NCI-H2081 (cell line): Measurements from ENCODE around the gene OVCA2.

ENCODE experiments used
- DNase-seq, 2 experiments: peaks; one replicate each; lab custom pipeline; 2025; lab: John Stamatoyannopoulos, UW

The OVCA2 gene

DNA sequence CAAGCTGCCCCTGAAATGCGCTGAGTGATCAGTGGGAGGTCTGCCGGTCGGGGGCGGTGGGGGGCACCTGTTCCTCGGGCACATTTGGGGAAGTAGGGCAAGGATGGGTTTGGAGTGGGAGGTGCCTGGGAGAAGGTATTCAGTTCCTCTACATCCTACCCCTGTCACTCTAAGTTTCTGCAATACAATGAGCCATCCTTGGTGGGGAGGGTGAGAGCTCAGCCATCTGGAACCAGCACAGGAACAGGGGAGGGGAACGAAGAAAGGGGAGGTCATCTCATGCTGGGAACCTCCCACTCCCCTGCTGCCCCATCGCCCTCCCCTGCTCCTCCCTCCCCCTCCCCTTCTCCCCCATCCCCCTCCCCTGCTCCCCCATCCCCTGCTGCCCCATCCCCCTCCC is 7.7 kb upstream of the OVCA2 start:
- no peak for DNase-seq

DNA sequence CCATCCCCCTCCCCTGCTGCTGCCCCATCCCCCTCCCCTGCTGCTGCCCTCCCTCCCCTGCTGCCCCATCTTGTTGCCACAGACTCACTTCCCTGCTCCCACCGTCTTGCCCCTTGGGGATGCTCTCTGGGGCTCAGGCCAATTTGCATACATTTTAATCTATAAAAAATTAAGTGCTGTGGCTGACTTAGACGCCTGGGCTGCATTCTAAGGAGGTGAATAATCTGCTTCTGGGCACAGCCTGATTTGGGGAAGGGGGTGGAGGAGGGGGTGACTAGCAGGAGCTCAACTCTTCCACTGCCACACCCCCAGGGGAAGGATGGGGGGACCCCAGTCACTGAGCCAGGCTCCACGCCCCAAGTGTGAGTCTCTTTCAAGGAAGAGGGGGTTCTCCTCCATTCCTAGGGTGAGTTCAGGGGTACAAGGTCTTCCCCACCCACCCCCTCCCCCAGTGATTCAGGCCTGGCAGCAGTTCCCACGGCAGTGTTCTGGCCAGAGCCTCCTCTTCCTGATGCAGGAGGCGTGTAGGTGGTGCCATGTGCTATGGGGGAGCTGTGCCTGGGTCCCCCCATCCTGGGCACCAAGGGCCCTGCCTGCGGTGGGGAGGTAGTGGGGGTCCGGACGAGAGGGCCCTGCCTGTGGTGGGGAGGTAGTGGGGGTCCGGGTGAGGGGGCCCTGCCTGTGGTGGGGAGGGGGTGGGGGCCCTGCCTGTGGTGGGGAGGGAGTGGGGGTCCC is 6.8 kb upstream of the OVCA2 start:
- DNase-seq, result no peak

DNA sequence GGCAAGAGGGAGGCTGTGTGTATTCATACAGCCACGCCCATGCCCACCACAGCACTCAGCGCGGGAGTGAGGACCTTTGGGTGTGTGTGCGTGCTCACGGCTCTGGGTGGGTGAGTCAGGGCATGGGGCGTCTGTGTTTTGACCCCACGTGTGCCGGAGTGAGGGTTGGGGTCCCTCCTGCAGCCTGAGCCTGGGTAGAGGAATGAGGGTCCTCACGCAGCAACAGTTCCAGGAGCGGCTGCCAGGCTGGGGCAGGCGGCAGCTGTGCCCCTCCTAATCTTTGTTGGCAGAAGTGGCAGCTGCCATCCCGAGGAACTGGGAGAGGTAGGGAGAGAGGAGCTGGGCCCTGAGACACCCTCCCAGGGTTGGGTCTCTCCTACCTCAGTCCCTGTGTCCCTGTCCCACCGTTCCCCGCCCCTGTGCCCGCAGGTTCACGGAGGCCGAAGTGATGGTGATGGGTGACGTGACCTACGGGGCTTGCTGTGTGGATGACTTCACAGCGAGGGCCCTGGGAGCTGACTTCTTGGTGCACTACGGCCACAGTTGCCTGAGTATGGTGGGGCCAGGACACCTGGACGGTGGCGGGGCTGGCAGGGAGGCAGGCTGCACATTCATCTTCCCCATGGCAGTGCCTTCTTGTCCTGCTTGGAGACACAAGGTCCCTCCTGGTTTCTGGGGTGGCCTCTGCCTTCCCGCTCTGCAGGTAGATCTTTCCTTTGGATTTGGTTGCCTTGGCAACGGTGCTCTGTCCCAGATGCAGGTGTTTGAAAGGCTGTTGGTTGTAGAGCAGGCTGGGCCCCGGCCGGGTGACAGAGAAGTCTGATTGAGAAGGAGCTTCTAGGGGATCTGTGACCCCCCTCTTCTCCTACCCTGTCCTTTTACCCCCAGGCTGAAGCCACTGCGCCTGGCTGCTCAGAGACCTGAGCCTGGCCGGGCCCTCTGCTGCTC is 6.0 kb upstream of the OVCA2 start:
- DNase-seq, result no peak

DNA sequence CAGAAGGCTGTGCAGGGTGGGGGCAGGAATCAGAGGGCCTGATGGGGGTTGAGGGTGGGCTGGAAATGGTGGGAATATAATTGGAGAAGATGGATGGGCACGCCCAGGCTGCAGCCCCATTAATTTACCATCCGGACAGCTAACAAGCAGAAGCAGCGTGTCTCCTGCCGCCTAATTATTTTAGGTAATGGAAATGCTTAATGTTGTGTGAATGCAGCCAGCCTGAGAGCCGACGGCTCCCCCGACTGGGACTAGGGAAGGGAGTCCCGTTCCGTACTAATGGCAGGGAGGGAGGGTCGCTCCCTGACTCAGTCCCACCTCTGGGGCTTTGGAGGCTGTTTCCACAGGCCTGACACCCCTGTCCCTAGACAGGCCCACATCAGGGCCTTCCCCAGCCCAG is 4.7 kb upstream of the OVCA2 start:
- DNase-seq, result no peak

DNA sequence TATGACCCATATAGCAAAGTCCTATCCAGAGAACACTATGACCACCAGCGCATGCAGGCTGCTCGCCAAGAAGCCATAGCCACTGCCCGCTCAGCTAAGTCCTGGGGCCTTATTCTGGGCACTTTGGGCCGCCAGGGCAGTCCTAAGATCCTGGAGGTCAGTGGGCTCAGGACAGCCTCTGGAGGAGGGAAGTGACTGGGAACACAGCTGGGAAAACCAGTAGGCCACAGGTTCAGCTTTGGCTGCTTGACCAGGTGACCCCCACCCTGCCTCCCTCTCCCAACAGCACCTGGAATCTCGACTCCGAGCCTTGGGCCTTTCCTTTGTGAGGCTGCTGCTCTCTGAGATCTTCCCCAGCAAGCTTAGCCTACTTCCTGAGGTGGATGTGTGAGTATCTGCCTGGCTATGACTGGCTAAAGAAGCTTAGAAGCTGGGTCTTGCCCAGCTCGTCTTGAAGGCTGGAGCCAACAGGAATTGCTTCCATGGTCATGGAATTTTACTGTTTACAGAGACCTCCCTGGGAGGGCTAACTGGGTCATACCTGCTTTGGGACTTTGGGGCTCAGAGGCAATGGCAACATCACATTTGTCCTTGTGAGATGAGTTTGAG is 1.5 kb upstream of the OVCA2 start:
- DNase-seq, result no peak

DNA sequence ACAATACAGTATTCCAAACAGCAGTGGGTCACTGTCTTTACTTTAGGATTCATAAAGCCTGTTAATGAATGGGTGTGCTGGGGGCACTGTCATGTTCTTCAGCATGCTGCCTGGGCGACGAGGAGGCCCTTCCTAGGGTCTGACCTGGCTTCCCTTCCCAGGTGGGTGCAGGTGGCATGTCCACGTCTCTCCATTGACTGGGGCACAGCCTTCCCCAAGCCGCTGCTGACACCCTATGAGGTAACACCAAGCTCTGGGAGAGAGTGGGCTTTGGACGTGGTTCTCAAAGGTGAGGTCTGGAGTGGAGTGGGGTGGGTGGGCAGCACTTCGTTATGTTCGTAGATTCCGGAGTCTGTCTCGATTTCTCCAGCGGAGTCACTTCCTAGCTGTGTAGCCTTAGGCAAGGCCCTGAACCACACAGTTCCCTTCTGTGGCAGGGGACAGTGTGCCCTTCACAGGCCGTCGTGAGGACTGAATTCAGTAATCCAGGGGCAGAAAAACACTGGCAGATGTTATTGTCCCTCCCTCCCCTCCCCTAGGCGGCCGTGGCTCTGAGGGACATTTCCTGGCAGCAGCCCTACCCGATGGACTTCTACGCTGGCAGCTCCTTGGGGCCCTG is 771 bp upstream of the OVCA2 start:
- DNase-seq, result no peak

DNA sequence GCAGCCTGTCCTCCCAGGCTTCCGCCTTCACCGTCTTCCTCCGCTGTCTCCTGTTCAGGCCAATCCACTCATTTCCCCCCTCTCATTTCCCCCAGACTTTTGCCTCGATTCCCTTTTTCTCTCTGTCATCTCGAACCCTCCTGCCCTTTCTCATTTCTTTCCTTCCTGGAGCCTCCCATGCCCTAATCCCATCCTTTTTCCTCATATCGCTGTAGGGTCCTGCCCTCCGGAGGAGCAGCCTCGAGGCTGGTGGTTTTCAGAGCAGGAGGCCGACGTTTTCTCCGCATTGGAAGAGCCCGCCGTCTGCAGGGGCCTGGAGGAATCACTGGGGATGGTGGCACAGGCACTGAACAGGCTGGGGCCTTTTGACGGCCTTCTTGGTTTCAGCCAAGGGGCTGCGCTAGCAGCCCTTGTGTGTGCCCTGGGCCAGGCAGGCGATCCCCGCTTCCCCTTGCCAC is 597 bp downstream of the OVCA2 start:
- DNase-seq, result no peak

DNA sequence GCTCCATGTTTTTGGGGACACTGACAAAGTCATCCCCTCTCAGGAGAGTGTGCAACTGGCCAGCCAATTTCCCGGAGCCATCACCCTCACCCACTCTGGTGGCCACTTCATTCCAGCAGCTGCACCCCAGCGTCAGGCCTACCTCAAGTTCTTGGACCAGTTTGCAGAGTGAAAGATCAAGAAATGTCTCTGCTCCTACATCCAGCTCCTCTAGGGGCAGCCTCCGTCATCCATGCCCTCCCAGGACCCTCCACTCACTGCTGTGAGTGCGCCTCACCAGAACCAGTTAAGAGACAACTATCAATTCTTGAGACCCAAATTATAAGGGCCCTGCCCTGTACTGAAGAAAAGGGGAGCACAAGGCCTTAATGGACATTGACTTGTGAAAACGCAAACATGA is 1.1 kb downstream of the OVCA2 start:
- DNase-seq, result no peak

DNA sequence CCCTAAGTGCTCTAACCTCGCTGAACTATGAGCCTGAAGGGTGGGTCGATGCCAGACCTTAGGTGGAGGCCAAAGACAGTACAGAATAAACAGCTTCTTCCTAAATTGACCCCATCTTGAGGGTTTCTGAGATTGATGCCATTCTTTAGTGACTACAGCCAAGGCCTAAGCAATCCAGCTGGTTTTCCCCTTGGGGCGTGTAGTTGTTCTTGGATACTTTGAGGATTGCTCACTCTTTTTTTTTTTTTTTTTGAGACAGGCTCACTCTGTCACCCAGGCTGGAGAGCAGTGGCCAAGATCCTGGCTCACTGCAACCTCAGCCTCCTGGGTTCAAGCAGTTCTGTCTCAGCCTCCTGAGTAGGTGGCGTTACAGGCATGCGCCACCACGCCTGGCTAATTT is 2.0 kb downstream of the OVCA2 start:
- DNase-seq, result no peak

DNA sequence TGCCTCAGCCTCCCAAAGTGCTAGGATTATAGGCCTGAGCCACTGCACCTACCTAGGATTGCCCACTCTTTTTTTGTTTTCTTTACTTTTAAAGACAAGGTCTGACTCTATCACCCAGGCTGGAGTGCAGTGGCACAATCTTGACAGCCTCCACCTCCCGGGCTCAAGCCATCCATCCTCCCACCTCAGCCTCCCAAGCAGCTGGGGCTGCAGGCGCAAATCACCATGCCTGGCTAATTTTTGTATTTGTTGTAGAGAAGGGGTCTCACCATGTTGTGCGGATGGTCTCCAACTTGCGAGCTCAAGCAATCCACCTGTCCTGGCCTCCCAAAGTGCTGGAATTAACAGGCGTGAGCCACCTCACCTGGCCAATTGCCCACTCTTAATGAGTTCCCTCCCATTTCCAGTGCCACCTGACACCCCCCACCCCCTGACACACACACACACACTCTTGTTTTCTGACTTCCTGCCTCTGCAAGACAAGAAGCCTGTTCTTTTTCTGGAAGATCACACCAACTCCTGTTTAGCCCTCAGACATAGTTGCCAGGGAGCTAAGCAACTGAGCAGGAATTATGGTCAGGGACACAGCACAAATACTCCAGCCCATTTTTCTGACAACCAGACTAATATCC is 2.6 kb downstream of the OVCA2 start:
- DNase-seq, result no peak

DNA sequence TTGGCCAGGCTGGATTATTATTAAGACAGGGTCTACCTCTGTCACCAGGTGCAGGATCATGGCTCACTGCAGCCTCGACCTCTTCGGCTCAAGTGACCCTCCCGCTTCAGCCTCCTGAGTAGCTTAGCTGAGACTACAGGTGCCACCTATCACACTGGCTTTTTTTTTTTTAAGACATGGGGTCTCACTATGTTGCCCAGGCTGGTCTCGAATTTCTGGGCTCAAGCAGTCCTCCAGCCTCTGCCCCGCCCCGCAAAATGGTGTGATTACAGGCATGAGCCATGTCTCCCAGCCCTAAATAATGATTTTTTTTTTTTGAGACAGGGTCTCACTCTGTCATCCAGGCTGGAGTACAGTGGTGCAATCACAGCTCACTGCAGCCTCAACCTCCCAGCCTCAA is 5.8 kb downstream of the OVCA2 start:
- no peak for DNase-seq

DNA sequence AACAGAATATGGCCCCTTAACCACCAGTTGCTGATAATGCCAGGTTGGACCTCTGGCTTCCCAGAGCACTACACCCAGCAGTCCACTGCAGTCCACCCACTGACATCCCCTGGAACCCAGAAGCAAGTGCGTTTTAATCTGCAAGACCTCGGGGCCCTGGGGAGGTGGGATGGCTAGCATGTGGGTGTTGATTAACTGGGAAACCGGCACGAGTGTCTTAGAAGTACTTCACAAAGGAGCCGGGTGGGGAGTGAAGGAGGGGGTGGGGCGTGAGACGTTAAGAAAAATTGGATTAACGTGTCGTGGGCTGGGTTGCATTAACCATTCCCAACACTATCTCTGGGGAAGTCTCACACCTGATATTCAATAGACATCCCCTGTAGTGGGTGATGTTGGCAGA is 7.0 kb downstream of the OVCA2 start:
- no peak for DNase-seq

DNA sequence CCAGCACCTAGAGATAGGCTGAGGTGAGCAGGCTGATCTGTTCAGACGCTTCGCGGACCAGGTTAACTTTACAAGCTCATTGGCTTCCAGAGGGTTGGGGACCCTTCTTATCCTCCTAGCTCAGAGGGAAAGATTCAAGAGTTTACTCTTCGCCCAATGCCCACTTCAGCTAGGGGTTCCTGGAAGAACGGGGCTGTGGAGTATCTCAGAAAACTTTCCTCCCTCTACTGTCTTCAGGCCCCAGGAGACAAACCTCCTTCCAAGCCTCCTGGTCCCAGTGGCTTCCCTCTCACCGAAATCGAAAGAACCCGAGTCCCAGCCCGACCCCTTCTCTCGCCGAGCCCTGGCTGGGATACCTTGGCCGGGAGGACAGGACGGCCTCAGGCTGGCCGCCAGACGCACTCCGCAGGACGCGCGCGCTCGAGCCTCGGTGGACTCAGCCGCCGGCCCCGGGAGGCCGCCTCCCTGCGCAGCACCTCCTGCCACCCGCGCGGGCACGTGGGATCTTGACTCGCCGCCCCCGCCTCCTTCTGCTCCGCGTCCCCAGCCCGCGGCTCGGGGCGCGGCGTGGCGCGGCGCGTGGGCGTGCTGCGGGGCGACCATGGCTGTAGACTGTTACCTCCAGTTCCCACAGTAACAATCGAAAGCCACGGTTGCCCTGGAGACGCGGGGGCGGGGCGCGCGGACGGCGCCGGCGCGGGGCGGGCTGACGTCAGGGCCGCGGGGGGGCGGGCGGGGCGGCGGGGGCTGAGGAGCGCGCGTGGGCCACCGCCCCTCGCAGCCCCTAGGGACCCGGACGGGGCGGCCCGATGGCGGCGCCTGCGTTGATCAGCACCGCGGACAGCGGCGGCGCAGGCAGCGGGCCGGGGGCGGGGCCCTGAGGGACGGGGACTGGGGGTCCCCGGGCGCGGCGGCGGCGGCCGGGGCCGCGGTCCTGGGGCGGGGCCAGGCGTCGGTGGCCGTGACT is 7.8 kb downstream of the OVCA2 start:
- peak; percentile 38 to 45 for DNase-seq

DNA sequence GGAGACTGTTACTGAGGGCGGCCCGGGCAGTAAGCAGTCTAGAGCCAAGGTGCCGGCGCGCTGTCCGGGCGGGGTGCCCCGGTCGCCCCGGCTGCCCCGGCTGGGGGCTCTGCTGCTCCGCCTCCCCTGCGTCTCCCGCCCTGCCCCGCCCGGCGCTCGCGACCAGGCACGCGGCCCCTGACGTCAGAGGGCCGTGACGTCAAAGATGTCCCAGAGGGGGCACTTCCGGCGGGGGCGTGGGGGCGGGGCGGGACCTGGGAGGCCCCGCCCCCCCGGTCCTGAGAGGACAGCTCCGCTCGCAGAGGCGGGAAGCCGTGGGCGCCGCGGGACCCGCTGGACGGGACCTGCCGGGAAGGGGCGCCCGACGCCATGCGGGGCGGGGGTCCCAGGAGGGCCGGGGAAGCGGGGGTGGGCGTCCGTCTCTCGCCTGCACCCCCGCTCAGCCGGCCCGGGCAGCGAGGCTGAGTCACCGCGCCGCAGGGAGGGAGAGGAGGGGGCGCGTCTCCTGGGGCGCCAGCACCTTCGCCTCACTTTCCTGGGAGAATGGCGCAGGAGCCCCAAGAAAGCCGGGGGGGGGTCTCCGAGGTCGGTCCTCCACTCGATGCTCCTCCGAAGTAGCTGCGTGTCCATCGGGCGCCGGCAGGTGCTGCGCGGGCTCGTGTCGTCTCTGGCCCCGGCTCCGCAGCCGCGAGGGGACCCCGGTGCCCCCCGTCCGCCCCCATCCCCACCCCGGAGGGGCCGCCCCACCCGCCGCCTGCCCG is 8.7 kb downstream of the OVCA2 start:
- DNase-seq, result peak; percentile 24 to 51

DNA sequence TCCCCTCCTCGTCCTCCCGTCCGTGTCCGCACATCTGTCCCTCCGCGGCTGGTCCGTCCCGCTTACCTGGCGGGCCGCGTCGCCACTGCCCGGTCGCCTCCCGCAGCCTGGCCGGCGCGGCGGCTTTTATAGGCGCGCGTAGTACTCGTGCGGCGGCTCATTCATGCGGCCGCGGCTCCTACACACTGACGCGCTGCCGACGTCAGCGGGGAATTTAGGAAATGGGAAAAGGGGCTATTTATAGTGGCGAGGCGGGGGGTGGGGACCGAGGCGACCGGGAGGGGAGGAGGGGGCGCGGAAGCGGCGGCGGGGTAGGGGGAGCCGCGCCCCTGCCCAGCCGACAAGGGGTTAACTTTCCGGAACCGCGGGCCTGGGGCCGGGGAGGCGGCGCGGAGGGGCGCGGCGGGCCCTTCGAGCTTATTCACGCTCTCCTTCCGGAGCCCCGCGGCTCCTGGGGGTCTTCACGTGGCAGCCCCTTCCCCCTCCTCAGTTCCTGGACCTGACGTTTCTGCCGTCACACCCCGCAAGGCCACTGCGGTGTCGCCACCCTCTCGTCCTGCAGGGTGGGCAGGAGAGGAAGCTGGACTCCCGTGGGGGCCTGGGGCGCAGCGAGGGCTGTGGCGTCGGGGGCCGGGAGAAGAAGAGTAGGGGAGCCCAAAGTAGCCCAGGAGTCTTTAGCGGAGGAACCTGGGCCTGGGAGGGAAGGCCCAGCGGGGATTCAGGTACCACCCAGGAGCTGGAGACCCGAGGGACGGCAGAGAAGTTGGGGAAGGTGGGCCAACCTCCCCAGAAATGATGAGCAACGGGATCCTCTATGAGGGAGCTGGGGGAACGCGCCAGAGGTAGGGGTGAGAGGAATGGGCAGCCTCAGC is 9.5 kb downstream of the OVCA2 start:
- peak in 1 of 2 experiments; percentile 23 for DNase-seq

DNA sequence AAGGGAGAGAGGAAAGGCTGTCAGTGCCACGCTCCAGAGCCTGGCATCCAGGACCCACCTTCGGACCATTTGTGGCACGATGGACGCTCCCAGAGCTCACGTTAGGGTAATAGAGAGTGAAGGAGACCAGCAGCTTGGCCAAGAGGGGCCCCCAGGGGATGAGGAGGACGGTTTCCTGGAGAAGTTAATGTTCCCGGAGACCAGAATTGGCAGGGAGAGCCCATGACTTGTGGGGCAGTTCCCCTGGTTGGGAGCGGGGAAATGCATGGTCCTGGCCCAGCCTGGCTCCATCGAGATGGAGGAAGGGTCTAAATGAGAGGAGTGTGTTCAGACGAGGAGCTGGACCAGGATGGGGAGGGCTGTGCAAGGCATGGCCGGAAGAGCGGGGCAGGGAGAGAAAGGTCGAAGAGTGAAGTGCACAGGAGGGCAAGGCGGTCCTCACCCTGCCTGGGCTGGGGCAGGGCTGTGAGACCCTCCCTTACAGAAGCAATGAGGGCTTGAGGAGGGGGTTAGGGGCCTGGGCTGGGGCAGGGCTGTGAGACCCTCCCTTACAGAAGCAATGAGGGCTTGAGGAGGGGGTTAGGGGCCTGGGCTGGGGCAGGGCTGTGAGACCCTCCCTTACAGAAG is 10.2 kb downstream of the OVCA2 start:
- DNase-seq, result no peak

DNA sequence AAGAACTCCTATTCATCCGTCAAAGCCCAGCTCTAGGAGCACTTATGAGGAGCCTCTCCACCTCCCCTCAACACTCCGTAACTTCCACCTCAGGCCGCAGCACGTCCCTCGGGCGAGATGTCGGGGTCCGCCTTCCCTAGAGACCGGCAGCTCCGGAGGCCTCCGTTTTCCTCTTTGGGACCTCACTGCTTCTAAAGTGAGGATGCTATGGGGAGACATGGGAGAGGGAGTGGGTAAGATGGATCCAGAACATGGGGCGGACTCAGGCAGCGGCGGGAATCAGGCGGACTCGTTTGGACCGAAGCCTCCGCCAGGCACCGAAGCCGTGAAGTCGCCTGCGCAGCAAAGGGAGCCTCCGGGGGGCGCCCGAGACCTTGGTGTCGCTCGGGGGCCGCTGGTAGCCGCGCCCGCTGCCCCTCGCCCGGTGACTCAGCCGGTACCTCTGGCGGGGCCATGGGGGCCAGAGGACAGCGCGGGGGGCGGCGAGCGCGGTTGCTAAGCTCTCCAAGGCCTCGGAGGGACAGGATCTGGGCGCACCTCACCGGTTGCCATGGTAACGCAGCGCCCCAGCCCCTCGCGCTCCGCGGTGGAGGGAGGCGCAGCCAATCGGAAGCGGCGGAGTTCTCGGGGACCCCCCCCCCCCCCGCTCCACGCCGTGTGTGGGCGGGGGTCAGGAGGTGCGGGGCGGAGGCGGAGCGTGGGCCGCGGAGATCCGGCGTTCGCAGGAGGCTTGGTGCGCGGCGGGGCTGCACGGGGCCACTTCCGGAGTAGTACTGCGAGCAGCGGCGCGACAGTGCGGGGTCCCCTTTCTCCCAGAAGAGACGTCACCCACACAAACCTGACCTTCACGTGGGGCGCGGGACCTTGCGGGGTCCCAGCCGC is 11.8 kb downstream of the OVCA2 start:
- DNase-seq, result peak; percentile 45

DNA sequence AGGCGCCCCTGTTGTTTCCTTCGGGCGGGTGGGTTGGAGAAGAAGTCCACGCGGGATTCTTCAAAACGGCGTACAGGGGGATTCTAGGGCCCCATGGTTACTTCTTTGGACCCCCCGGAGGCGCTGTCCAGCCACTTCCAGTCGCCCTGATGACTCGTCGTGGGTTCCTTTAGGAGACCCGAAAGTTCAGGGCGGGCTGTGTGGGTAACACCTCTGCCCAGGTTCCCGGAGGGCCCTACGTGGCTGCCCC is 12.4 kb downstream of the OVCA2 start:
- DNase-seq, result no peak
